Endothelial cell of umbilical vein (primary cell): Measurements from ENCODE around the gene FAM3C.

Source experiments
- EZH2 ChIP-seq: IDR thresholded peaks from 2 replicates; pipeline ENCODE4 v1.6.1; 2012; ENCODE audit warnings: borderline replicate concordance, low read depth, mild to moderate bottlenecking, moderate library complexity, low read length, inconsistent platforms; ENCODE audit not compliant: severe bottlenecking
- JUN ChIP-seq: IDR thresholded peaks from 2 replicates; pipeline ENCODE4 v1.6.1; 2011; ENCODE audit warnings: borderline replicate concordance, low read depth; ENCODE audit not compliant: insufficient read length, insufficient read depth
- MYC ChIP-seq: IDR thresholded peaks from one replicate; pipeline ENCODE4 v1.6.1; 2011; ENCODE audit warnings: mild to moderate bottlenecking, low read depth, low read length
- POLR2A ChIP-seq: IDR thresholded peaks from 2 replicates; pipeline ENCODE4 v1.6.1; 2012; ENCODE audit warnings: low read depth, mild to moderate bottlenecking, control low read depth, low read length
- POLR2AphosphoS5 ChIP-seq: IDR thresholded peaks from 2 replicates; pipeline ENCODE4 v1.6.1; 2012; ENCODE audit warnings: low read depth, mild to moderate bottlenecking, control low read depth, low read length, moderate library complexity; ENCODE audit not compliant: insufficient read depth
- TF ChIP-seq, protein P1 (sequence below), 2 donors: IDR thresholded peaks; 1 replicate in 1 of 2; 2 replicates in 1 of 2; pipeline ENCODE4 v1.5.1; 2011; ENCODE audit warnings: low read length in 2 of 2, mild to moderate bottlenecking in 2 of 2, moderate library complexity in 2 of 2, control low read depth in 1 of 2, inconsistent platforms in 1 of 2, low read depth in 1 of 2; ENCODE audit not compliant: insufficient read depth in 1 of 2; ENCODE audit errors: extremely low read depth in 1 of 2

- TF ChIP-seq, protein P1, sequence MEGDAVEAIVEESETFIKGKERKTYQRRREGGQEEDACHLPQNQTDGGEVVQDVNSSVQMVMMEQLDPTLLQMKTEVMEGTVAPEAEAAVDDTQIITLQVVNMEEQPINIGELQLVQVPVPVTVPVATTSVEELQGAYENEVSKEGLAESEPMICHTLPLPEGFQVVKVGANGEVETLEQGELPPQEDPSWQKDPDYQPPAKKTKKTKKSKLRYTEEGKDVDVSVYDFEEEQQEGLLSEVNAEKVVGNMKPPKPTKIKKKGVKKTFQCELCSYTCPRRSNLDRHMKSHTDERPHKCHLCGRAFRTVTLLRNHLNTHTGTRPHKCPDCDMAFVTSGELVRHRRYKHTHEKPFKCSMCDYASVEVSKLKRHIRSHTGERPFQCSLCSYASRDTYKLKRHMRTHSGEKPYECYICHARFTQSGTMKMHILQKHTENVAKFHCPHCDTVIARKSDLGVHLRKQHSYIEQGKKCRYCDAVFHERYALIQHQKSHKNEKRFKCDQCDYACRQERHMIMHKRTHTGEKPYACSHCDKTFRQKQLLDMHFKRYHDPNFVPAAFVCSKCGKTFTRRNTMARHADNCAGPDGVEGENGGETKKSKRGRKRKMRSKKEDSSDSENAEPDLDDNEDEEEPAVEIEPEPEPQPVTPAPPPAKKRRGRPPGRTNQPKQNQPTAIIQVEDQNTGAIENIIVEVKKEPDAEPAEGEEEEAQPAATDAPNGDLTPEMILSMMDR (IDR thresholded peaks at IDR 0.05; ENCODE audit: extremely low read depth in 1 of 2, insufficient read depth in 1 of 2, low read depth in 1 of 2, low read length in 2 of 2) = no peak
- TF ChIP-seq POLR2A (no peak), EZH2 (no peak), MYC (no peak), POLR2AphosphoS5 (no peak), JUN (no peak)
Observed at GRCh38 chr7:121383235-121383910, 12.7 kb downstream of the FAM3C start.
